T-cell (primary cell): Measurements from ENCODE around the gene PTGS2. TPM values are rescaled to one million over a fixed set of nuclear protein-coding genes. Genes with fewer than 3 reads are reported as not detected.
"Not testable (repeated sequence)": the region's sequence is repeated elsewhere in the genome, so short reads cannot be mapped to it uniquely, and the experiment has no call there.

Experiments used
- ATAC-seq, 4 experiments: fragments of 200-7000 bp in 3 of 4; fragments of 150-1000 bp in 1 of 4; cut with Tn5 transposase; replicated peaks in 1 of 4; 1 replicate in 3 of 4; 2 replicates in 1 of 4; pipeline ENCODE4 v1.10.0; 2021; ENCODE audit warnings: moderate library complexity in 3 of 4, mild to moderate bottlenecking in 2 of 4, moderate number of reproducible peaks in 1 of 4
- CTCF ChIA-PET, 2 donors: fragments of 300-600 bp; sonication (Branson Sonifier 250); formaldehyde crosslinking; loops; one replicate each; lab custom pipeline; 2022; ENCODE audit warnings: antibody characterized with exemption in 2 of 2; lab: Charles Lee
- POLR2A ChIA-PET, 2 donors: fragments of 300-600 bp; sonication (Branson Sonifier 250); formaldehyde crosslinking; loops; one replicate each; lab custom pipeline; 2022; ENCODE audit warnings: antibody characterized with exemption in 2 of 2; lab: Charles Lee
- DNase-seq, 35 experiments: peaks; one replicate each; pipeline versions ENCODE4 v3.0.0 to v3.0.0-alpha.2; 2013 to 2023
- H3K27ac ChIP-seq: one replicate; pipeline ENCODE4 v1.5.1; 2013; ENCODE audit warnings: low read length
- H3K27me3 ChIP-seq, 2 experiments: replicated peaks in 1 of 2; 1 replicate in 1 of 2; 2 replicates in 1 of 2; pipeline versions ENCODE4 v1.6.1 to v1.7.0; 2013; ENCODE audit warnings: low read length in 1 of 2, mixed read lengths in 1 of 2; ENCODE audit not compliant: control insufficient read depth in 2 of 2, insufficient read depth in 2 of 2; ENCODE audit errors: extremely low read depth in 1 of 2
- H3K36me3 ChIP-seq, 2 donors: 1 replicate in 1 of 2; 2 replicates in 1 of 2; pipeline versions ENCODE4 v1.6.1 to v1.7.0; 2013; ENCODE audit warnings: low read length in 1 of 2; ENCODE audit not compliant: control insufficient read depth in 2 of 2, insufficient read depth in 1 of 2; ENCODE audit errors: extremely low read depth in 1 of 2
- H3K4me1 ChIP-seq, 2 experiments: 1 replicate in 1 of 2; 2 replicates in 1 of 2; pipeline versions ENCODE4 v1.6.1 to v1.7.0; 2013; ENCODE audit warnings: low read length in 2 of 2, mixed read lengths in 1 of 2; ENCODE audit not compliant: insufficient read depth in 2 of 2, control insufficient read depth in 1 of 2; ENCODE audit errors: extremely low read depth in 1 of 2
- H3K4me3 ChIP-seq, 2 donors: 1 replicate in 1 of 2; 2 replicates in 1 of 2; pipeline versions ENCODE4 v1.5.1 to v1.7.0; 2013; ENCODE audit warnings: mild to moderate bottlenecking in 2 of 2, low read length in 1 of 2, moderate library complexity in 1 of 2; ENCODE audit not compliant: control insufficient read depth in 1 of 2; ENCODE audit errors: extremely low read depth in 1 of 2
- H3K9me3 ChIP-seq: 2 replicates; pipeline ENCODE4 v1.7.0; 2013
- H3K27ac Mint-ChIP-seq, 2 donors: one replicate each; pipeline ENCODE4 v1.8.0; 2020 to 2021; ENCODE audit warnings: mild to moderate bottlenecking in 2 of 2, mixed read lengths in 2 of 2
- H3K27me3 Mint-ChIP-seq, 2 donors: one replicate each; pipeline ENCODE4 v1.8.0; 2021 to 2022; ENCODE audit warnings: mixed read lengths in 2 of 2
- H3K36me3 Mint-ChIP-seq: one replicate; pipeline ENCODE4 v1.8.0; 2021; ENCODE audit warnings: mixed read lengths
- H3K4me1 Mint-ChIP-seq, 3 donors: one replicate each; pipeline ENCODE4 v1.8.0; 2020 to 2022; ENCODE audit warnings: mixed read lengths in 3 of 3, mild to moderate bottlenecking in 1 of 3
- H3K4me3 Mint-ChIP-seq, 3 donors: one replicate each; pipeline ENCODE4 v1.8.0; 2020 to 2022; ENCODE audit warnings: mild to moderate bottlenecking in 3 of 3, mixed read lengths in 3 of 3, moderate library complexity in 3 of 3
- H3K9me3 Mint-ChIP-seq, 3 donors: one replicate each; pipeline ENCODE4 v1.8.0; 2020 to 2022; ENCODE audit warnings: mixed read lengths in 3 of 3
- WGBS: methylation state at CpG from one replicate; pipeline ENCODE4 v1.1.5; 2013; ENCODE audit warnings: missing lambda C conversion rate; ENCODE audit not compliant: insufficient coverage; 5-methylcytosine and 5-hydroxymethylcytosine counted together
- total RNA-seq, 35 experiments: library from RNA in 6 of 35; stranded (reverse) in 6 of 35; fragments of 120-200 nt in 1 of 35; gene quantifications; one replicate each; pipeline versions ENCODE4 v1.2.1 to v1.2.4 and lab custom pipeline; 2013 to 2026

Gene PTGS2
- total RNA-seq, 5 donors from 2014 or later (not counting 1 experiment from before 2014, with no cell fraction given): 0.20 to 0.38 (median 0.23) TPM; not detected in 2

- Histone ChIP-seq H3K4me1 (no peaks in the 10 kb centered on the region), H3K27me3 (no peaks in the 10 kb centered on the region), H3K9me3 (no peaks in the 10 kb centered on the region), H3K36me3 (no peaks in the 10 kb centered on the region), H3K4me3 (no peak overlapping the region), H3K27ac (no peak overlapping the region)
- no CpG with 5 or more reads among the region's 3 CpGs for WGBS
- ChIA-PET POLR2A (no interaction called here), CTCF (no interaction called here)
- DNase-seq (no peak), ATAC-seq (no peak)
- H3K27me3 Mint-ChIP-seq: peaks cover 3 to 7% of the 10 kb centered on the region in 2 donors
- H3K4me3 Mint-ChIP-seq: no peak overlapping the region
- no peak overlapping the region for H3K27ac Mint-ChIP-seq
- H3K4me1 Mint-ChIP-seq: no peaks in the 10 kb centered on the region
- H3K36me3 Mint-ChIP-seq: no peaks in the 10 kb centered on the region
- H3K9me3 Mint-ChIP-seq: no peaks in the 10 kb centered on the region
These were observed 7.6 kb downstream of the PTGS2 start for GRCh38 chr1:186672596-186672995.

GRCh38 chr1:186672131-186672530, 8.1 kb downstream of the PTGS2 start:
- WGBS: 83% methylated on average over 1 of the region's 2 CpGs
- no peaks in the 10 kb centered on the region for H3K9me3 Mint-ChIP-seq

DNA sequence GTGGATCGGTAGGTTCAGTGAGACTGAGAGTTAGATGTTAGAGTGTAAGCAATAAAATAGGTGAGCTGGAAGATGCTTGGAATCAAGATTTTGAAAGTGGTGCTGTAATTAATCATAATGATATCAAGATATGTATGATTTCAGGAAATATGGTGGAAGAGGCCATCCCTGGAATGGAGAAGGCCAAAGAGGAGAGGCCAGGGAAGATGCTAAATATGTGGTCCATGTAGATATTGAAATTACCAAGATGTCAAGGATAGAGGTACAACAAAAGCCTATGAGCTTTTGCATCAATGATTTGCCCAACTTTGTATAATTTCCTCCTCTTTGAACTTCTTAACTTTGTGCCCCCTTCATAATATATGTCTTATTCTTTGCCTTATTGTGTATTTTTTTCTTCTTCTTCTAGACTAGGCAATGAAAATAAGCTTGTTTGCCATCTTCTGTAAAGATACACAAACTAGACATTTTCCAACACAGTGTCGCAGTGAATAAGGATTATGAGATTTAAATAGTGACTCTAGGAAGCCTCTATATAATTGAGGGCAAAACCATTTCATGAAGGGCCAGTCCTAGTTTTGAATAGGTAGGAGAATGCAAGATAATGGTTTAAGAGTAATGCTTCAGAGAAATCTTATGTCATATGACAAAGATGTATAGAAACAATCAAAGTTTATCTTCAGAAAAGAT, 8.9 kb downstream of the PTGS2 start:
- DNase-seq (no peak), ATAC-seq (no peak)
- H3K27ac Mint-ChIP-seq: no peak overlapping the region
- no peak overlapping the region for H3K4me3 Mint-ChIP-seq
- Histone ChIP-seq H3K27me3 (no peaks in the 10 kb centered on the region), H3K4me3 (no peak overlapping the region), H3K9me3 (no peaks in the 10 kb centered on the region), H3K36me3 (no peaks in the 10 kb centered on the region), H3K27ac (no peak overlapping the region), H3K4me1 (no peaks in the 10 kb centered on the region)
- POLR2A ChIA-PET: interaction anchor here in 1 of 2 donors (0.6 kb wide), 1 partner anchor 871 kb away, joined by 5 read pairs; no protein-coding TSS in a partner anchor
- H3K9me3 Mint-ChIP-seq: no peaks in the 10 kb centered on the region
- no peaks in the 10 kb centered on the region for H3K36me3 Mint-ChIP-seq
- no peaks in the 10 kb centered on the region for H3K4me1 Mint-ChIP-seq
- WGBS: 93% methylated on average over 1 of the region's 2 CpGs
- peaks cover 5% of the 10 kb centered on the region in 2 donors for H3K27me3 Mint-ChIP-seq
- CTCF ChIA-PET: interaction anchor here in 1 of 2 donors (1.1 kb wide), 1 partner anchor 11 kb away, joined by 3 read pairs; no protein-coding TSS in a partner anchor

More at GRCh38 chr1:186672131-186672530, 8.1 kb downstream of the PTGS2 start:
- DNase-seq: no peak
- ChIA-PET POLR2A (no interaction called here), CTCF (no interaction called here)
- Histone ChIP-seq H3K4me1 (no peaks in the 10 kb centered on the region), H3K4me3 (no peak overlapping the region), H3K9me3 (no peaks in the 10 kb centered on the region), H3K27ac (no peak overlapping the region), H3K27me3 (no peaks in the 10 kb centered on the region), H3K36me3 (no peaks in the 10 kb centered on the region)
- Mint-ChIP-seq H3K36me3 (no peaks in the 10 kb centered on the region), H3K27ac (no peak overlapping the region), H3K4me1 (no peaks in the 10 kb centered on the region), H3K27me3 (peaks cover 3 to 7% of the 10 kb centered on the region in 2 donors), H3K4me3 (no peak overlapping the region)
- ATAC-seq: no peak

DNA sequence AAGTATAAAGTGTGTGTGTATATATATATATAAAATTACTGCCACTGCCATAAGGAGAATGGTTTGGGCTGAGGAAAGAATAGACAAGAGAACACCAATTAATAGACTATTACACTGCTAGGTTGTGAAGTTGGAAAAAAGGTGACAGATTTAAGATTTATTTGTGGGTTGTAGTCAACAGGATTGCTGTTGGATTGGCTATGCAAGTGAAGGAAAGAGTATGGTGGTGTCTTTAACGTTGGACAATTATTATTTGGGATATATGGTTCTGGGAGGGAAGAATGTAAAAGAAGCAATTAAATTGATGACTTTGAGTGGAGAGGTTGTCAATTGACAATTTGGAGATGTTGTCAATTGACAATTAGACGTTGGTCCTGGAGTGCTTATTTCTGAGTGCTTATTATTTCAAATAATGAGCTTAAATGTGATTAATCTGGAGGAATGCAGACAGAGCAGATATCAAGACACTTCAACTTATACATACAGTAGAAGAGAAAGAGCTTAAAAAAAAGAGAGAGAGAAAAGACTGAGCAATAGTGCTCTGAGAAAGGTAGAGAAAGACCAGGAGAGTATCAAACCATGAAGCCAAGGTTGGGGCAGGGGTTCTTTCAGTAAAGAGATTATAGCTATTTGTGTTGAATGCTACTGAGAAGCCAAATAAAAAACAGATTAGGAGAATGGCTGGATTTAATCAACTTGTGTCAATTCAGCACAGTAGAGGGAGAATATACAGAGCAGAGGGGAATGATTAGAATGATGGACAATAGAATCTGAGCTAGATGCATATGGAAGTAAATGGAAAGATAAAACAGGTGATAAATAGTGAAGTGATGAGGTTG, 9.7 kb downstream of the PTGS2 start:
- no peak for DNase-seq
- H3K4me3 Mint-ChIP-seq: no peak overlapping the region
- H3K36me3 Mint-ChIP-seq: no peaks in the 10 kb centered on the region
- CTCF ChIA-PET: interaction anchor here in 1 of 2 donors (1.1 kb wide), 1 partner anchor 10 kb away, joined by 3 read pairs; no protein-coding TSS in a partner anchor
- no peak overlapping the region for H3K4me3 ChIP-seq
- POLR2A ChIA-PET: no interaction called here
- no peak overlapping the region for H3K27ac Mint-ChIP-seq
- no peaks in the 10 kb centered on the region for H3K9me3 ChIP-seq
- H3K27ac ChIP-seq: no peak overlapping the region
- H3K9me3 Mint-ChIP-seq: no peaks in the 10 kb centered on the region
- H3K36me3 ChIP-seq: no peaks in the 10 kb centered on the region
- no peaks in the 10 kb centered on the region for H3K4me1 ChIP-seq
- H3K27me3 ChIP-seq: no peaks in the 10 kb centered on the region
- H3K27me3 Mint-ChIP-seq: peaks cover 4% of the 10 kb centered on the region in 2 donors
- H3K4me1 Mint-ChIP-seq: no peaks in the 10 kb centered on the region
- whole genome bisulfite sequencing: 42% methylated on average over 1 of the region's 2 CpGs
- no peak for ATAC-seq

DNA sequence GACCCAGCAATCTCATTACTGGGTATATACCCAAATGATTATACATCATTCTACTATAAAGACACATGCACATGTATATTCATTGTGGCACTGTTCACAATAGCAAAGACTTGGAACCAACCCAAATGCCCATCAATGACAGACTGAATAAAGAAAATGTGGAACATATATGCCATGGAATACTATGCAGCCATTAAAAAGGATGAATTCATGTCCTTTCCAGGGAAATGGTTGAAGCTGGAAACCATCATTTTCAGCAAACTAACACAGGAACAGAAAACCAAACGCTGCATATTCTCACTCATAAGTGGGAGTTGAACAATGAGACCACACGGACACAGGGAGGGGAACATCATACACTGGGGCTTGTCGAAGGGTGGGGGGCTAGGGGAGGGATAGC, 10.4 kb downstream of the PTGS2 start:
- H3K27ac Mint-ChIP-seq, H3K4me1 ChIP-seq, CTCF ChIA-PET, H3K4me1 Mint-ChIP-seq, H3K36me3 Mint-ChIP-seq, ATAC-seq, H3K27me3 ChIP-seq, POLR2A ChIA-PET, H3K9me3 ChIP-seq, H3K4me3 ChIP-seq, DNase-seq, H3K9me3 Mint-ChIP-seq, H3K27ac ChIP-seq, H3K27me3 Mint-ChIP-seq, H3K36me3 ChIP-seq, H3K4me3 Mint-ChIP-seq: not testable (repeated sequence)
- no CpG with 5 or more reads among the region's 3 CpGs for WGBS

GRCh38 chr1:186664217-186664616, 16.0 kb downstream of the PTGS2 start:
- H3K4me1 ChIP-seq, H3K4me3 ChIP-seq, H3K27me3 Mint-ChIP-seq, H3K9me3 Mint-ChIP-seq, DNase-seq, H3K36me3 ChIP-seq, H3K27ac ChIP-seq, POLR2A ChIA-PET, CTCF ChIA-PET, H3K9me3 ChIP-seq, H3K27ac Mint-ChIP-seq, H3K4me1 Mint-ChIP-seq, H3K4me3 Mint-ChIP-seq, H3K27me3 ChIP-seq, ATAC-seq, H3K36me3 Mint-ChIP-seq: not testable (repeated sequence)
- 79% methylated on average over 5 of the region's 8 CpGs for WGBS
